Fibroblast of lung (primary cell): Measurements from ENCODE around the gene VANGL1. TPM values are rescaled to one million over a fixed set of nuclear protein-coding genes. Genes with fewer than 3 reads are reported as not detected.
A peak's percentile ranks its signal among the peaks of the same experiment; 100 is the strongest.

Source experiments
- DNase-seq, 2 donors: peaks; one replicate each; pipeline versions ENCODE4 v3.0.0 to v3.0.0-alpha.2; 2010; ENCODE audit warnings: low read depth in 2 of 2
- H2AFZ ChIP-seq: 2 replicates; pipeline ENCODE4 v1.5.1; 2012; ENCODE audit warnings: low read length, control low read depth, inconsistent platforms
- H3K27ac ChIP-seq: 2 replicates; pipeline ENCODE4 v1.5.1; 2011; ENCODE audit warnings: low read length, control low read depth; ENCODE audit not compliant: insufficient read depth
- H3K27me3 ChIP-seq: 2 replicates; pipeline ENCODE4 v1.5.1; 2011; ENCODE audit warnings: mild to moderate bottlenecking, low read length; ENCODE audit not compliant: control insufficient read depth, insufficient read depth
- H3K36me3 ChIP-seq: 2 replicates; pipeline ENCODE4 v1.5.1; 2011; ENCODE audit warnings: low read length; ENCODE audit not compliant: control insufficient read depth, insufficient read depth
- H3K4me1 ChIP-seq: 2 replicates; pipeline ENCODE4 v1.5.1; 2011; ENCODE audit warnings: low read length; ENCODE audit not compliant: control insufficient read depth, insufficient read depth; ENCODE audit errors: extremely low read depth
- H3K4me2 ChIP-seq: 2 replicates; pipeline ENCODE4 v1.5.1; 2011; ENCODE audit warnings: low read length, control low read depth; ENCODE audit not compliant: insufficient read depth; ENCODE audit errors: extremely low read depth
- H3K4me3 ChIP-seq, 4 experiments: fragments of 200-600 bp in 1 of 4; sonication (generic) in 1 of 4; replicated peaks in 1 of 4; 2 replicates each; pipeline ENCODE4 v1.5.1; 2011 to 2016; ENCODE audit warnings: low read length in 4 of 4, low read depth in 3 of 4, mild to moderate bottlenecking in 3 of 4, control low read depth in 2 of 4, inconsistent platforms in 1 of 4, mixed read lengths in 1 of 4; ENCODE audit not compliant: insufficient read depth in 1 of 4; ENCODE audit errors: control extremely low read depth in 1 of 4
- H3K79me2 ChIP-seq: 2 replicates; pipeline ENCODE4 v1.5.1; 2012; ENCODE audit warnings: mild to moderate bottlenecking, low read length, inconsistent platforms; ENCODE audit not compliant: control insufficient read depth, insufficient read depth
- H3K9ac ChIP-seq: 2 replicates; pipeline ENCODE4 v1.5.1; 2011; ENCODE audit warnings: mild to moderate bottlenecking, low read length, control low read depth; ENCODE audit not compliant: insufficient read depth
- H3K9me3 ChIP-seq: 2 replicates; pipeline ENCODE4 v1.5.1; 2012; ENCODE audit warnings: low read depth, low read length; ENCODE audit not compliant: control insufficient read depth, insufficient read depth
- H4K20me1 ChIP-seq: 2 replicates; pipeline ENCODE4 v1.5.1; 2011; ENCODE audit warnings: low read length; ENCODE audit not compliant: control insufficient read depth, insufficient read depth; ENCODE audit errors: extremely low read depth
- EZH2 ChIP-seq: IDR thresholded peaks from 2 replicates; pipeline ENCODE4 v1.5.1; 2012; ENCODE audit warnings: low read length, control low read depth, mild to moderate bottlenecking; ENCODE audit errors: missing control alignments
- polyA minus RNA-seq: library from RNA; depleted of rRNA, polyadenylated mRNA; stranded (reverse); fragments of >200 nt; gene quantifications from 2 replicates; pipeline ENCODE4 v1.2.3, GENCODE V29; 2011; ENCODE audit warnings: low replicate concordance
- polyA plus RNA-seq, 2 donors: library from polyadenylated mRNA; depleted of rRNA in 1 of 2; stranded (reverse) in 1 of 2; unstranded in 1 of 2; fragments of >200 nt; gene quantifications; 2 replicates each; pipeline ENCODE4 v1.2.1, GENCODE V29; 2011 to 2012; ENCODE audit warnings: missing spikeins in 1 of 2
- total RNA-seq: library from RNA; depleted of rRNA; stranded (reverse); fragments of >200 nt; gene quantifications from 2 replicates; pipeline ENCODE4 v1.2.1, GENCODE V29; 2014
- TF ChIP-seq, protein P1 (sequence below), 2 donors: IDR thresholded peaks in 1 of 2; conservative IDR thresholded peaks in 1 of 2; 1 replicate in 1 of 2; 2 replicates in 1 of 2; pipeline ENCODE4 v1.5.1; 2011 to 2012; ENCODE audit warnings: low read length in 2 of 2, control low read depth in 1 of 2, inconsistent platforms in 1 of 2, low read depth in 1 of 2, mild to moderate bottlenecking in 1 of 2

The VANGL1 gene
- 5.9 and 8.1 TPM in 2 replicates for total RNA-seq
- polyA plus RNA-seq = 10.7 and 10.9 TPM in 2 replicates
- polyA plus RNA-seq (2012) = 10.5 and 11.2 TPM in 2 replicates
- polyA minus RNA-seq = 15.9 and 21.6 TPM in 2 replicates

DNA sequence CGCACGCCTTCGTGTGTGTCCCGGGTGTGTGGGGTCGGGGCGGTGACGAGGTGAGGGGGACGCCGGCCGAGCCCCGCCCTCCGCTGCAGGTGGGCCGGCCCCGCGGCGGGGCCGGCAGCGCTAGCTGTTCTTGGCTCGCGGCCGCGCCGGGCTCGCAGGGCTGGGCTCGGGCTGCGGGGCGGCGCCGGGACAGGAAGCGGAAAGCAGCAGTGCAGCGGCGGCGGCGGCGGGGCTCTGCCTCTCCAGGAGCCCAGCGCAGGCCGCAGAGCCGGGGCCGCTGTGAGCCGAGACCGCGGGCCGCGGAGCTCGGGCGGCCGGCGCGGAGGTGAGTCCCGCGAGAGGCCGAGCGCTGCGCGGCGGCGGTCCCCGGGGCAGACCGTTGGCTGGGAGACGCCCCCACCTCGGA lies at the start of gene VANGL1:
VANGL1 (plus strand) TSS at position 209 of the 406 bp plus-strand sequence. CDS start 9,444 bp downstream, outside the sequence.
- Histone ChIP-seq H3K9me3 (no peaks in the 10 kb centered on the region), H3K79me2 (peaks cover 21% of the 10 kb centered on the region), H2AFZ (peak within 1 kb of the TSS; percentile 93), H3K4me2 (peak within 1 kb of the TSS; percentile 89), H3K36me3 (no peaks in the 10 kb centered on the region), H3K9ac (peak within 1 kb of the TSS; percentile 72), H3K27ac (peak within 1 kb of the TSS; percentile 14), H3K4me3 (peak within 1 kb of the TSS; percentile 76 to 88 (median 86)), H3K27me3 (peaks cover 2% of the 10 kb centered on the region), H3K4me1 (no peaks in the 10 kb centered on the region), H4K20me1 (no peaks in the 10 kb centered on the region)
- peak; percentile 49 to 71 for DNase-seq
- TF ChIP-seq EZH2 = no peak
- TF ChIP-seq, protein P1, sequence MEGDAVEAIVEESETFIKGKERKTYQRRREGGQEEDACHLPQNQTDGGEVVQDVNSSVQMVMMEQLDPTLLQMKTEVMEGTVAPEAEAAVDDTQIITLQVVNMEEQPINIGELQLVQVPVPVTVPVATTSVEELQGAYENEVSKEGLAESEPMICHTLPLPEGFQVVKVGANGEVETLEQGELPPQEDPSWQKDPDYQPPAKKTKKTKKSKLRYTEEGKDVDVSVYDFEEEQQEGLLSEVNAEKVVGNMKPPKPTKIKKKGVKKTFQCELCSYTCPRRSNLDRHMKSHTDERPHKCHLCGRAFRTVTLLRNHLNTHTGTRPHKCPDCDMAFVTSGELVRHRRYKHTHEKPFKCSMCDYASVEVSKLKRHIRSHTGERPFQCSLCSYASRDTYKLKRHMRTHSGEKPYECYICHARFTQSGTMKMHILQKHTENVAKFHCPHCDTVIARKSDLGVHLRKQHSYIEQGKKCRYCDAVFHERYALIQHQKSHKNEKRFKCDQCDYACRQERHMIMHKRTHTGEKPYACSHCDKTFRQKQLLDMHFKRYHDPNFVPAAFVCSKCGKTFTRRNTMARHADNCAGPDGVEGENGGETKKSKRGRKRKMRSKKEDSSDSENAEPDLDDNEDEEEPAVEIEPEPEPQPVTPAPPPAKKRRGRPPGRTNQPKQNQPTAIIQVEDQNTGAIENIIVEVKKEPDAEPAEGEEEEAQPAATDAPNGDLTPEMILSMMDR (conservative IDR thresholded peaks at IDR 0.05 in 1 of 2, IDR thresholded peaks at IDR 0.05 in 1 of 2; ENCODE audit: low read depth in 1 of 2, low read length in 2 of 2) = no peak

DNA sequence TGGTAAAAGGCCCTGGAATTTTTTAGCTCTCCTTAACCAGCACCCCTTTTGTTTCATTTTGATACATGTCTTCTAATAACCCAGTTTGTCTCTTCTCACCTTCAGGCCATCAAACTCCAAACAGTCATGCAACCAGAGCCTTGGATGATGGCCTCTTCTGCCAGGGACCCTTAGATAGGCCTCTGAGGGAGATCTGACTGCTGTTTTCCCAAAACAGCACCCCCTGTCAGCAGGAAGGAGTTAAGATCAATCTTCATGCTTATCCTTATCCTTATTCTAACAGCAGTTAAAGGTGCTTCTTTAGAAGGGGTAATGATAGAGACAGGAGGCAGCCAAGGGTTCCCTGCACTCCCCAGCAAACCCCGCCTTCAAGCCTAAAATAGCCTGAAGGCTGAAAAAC lies 49.5 kb upstream of the VANGL1 start:
- H3K9me3 ChIP-seq = no peaks in the 10 kb centered on the region

DNA sequence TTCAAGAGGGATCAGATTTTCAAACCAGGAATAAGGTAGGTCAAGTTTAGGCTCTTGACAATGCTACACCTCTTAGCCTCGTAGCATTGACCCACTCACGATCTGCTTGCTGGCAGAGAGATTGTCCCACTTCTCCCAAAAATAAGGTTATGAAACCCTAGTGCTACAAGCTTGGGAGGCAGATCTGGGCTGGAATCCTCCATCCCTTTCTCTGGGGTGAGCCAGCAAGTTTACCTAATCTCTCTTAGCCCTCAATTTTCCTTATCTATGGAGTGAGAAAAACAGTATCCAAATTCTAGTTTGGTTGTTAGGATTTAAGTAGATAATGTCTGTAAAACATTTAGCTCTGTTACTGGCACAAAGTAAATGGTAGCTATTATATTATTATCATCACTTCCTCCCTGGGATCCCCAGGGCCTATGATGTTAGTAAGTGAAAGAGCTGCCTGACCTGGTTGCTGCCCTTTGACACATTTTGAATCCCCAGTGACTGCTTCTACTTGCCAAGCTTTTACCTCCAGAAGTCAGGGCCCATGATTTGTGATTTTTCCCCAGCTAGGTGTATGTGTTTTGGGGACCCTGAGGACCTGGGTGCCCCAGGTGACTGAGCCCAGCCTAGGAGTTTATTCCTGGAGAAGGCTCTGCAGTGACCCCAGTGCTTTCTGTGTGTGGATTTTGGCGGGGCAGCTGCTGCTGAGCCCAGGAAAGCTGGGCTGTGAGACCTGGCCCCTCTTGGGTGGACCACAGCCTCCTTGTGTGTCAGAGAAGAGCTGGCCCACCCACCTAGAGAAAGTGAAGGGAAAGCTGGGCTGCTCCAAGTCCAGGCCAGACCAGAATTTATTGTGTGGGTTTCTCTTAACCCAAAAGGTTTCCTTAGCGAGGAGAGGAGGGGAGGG lies 48.2 kb upstream of the VANGL1 start:
- Histone ChIP-seq H3K4me2 (no peak overlapping the region), H3K27me3 (no peaks in the 10 kb centered on the region), H3K36me3 (no peaks in the 10 kb centered on the region), H3K27ac (no peak overlapping the region), H3K9ac (no peak overlapping the region), H3K9me3 (no peaks in the 10 kb centered on the region), H3K4me1 (peaks cover 6% of the 10 kb centered on the region), H3K79me2 (no peaks in the 10 kb centered on the region), H3K4me3 (no peak overlapping the region), H2AFZ (no peak overlapping the region), H4K20me1 (no peaks in the 10 kb centered on the region)
- TF ChIP-seq EZH2 = no peak
- TF ChIP-seq, protein P1 (conservative IDR thresholded peaks at IDR 0.05 in 1 of 2, IDR thresholded peaks at IDR 0.05 in 1 of 2; ENCODE audit: low read depth in 1 of 2, low read length in 2 of 2) = no peak
- DNase-seq = no peak

More for the DNA sequence above, 49.5 kb upstream of the VANGL1 start:
- H3K4me1 ChIP-seq = peaks cover 6% of the 10 kb centered on the region
- TF ChIP-seq, protein P1 (conservative IDR thresholded peaks at IDR 0.05 in 1 of 2, IDR thresholded peaks at IDR 0.05 in 1 of 2; ENCODE audit: low read depth in 1 of 2, low read length in 2 of 2) = peak in 1 of 2 donors; percentile 4
- TF ChIP-seq EZH2 = no peak
- DNase-seq = no peak
- no peaks in the 10 kb centered on the region for H3K36me3 ChIP-seq
- no peak overlapping the region for H2AFZ ChIP-seq
- no peaks in the 10 kb centered on the region for H3K27me3 ChIP-seq
- no peaks in the 10 kb centered on the region for H4K20me1 ChIP-seq
- H3K79me2 ChIP-seq = no peaks in the 10 kb centered on the region
- H3K9ac ChIP-seq = no peak overlapping the region
- no peak overlapping the region for H3K27ac ChIP-seq
- H3K4me3 ChIP-seq = no peak overlapping the region
- H3K4me2 ChIP-seq = no peak overlapping the region
